ENCODE measurements around the gene ADORA2A. TPM values are rescaled to one million over a fixed set of nuclear protein-coding genes. Genes with fewer than 3 reads are reported as not detected.

ADORA2A gene
- total RNA-seq, 2 experiments from 2014 or later: 19.7 to 19.8 TPM

GRCh38 chr22:24414984-24415945, 12.1 kb upstream of the ADORA2A start:
- POLR2A ChIA-PET: interaction anchor here (1.3 kb wide), 1 partner anchor 12 kb away, joined by 4 read pairs; the partner anchor contains the start of gene ADORA2A
- CTCF ChIA-PET: no interaction called here
- no peak for DNase-seq

GRCh38 chr22:24416095-24416494, 11.3 kb upstream of the ADORA2A start:
- Mint-ChIP-seq H3K9me3 (no peaks in the 10 kb centered on the region), H3K27me3 (no peaks in the 10 kb centered on the region), H3K27ac (no peak overlapping the region), H3K4me3 (no peak overlapping the region), H3K4me1 (no peaks in the 10 kb centered on the region), H3K36me3 (ENCODE audit: low read depth) (peaks cover 7% of the 10 kb centered on the region)
- DNase-seq: no peak
- CTCF ChIA-PET: interaction anchor here (2.8 kb wide), 1 partner anchor 106 kb away, joined by 7 read pairs; no protein-coding TSS in a partner anchor
- POLR2A ChIA-PET: interaction anchor here (1.3 kb wide), 1 partner anchor 12 kb away, joined by 4 read pairs; the partner anchor contains the start of gene ADORA2A

More at GRCh38 chr22:24414984-24415945, 12.1 kb upstream of the ADORA2A start:
- H3K27me3 Mint-ChIP-seq: no peaks in the 10 kb centered on the region
- H3K36me3 Mint-ChIP-seq (ENCODE audit: low read depth): peaks cover 10% of the 10 kb centered on the region
- H3K27ac Mint-ChIP-seq: no peak overlapping the region
- H3K9me3 Mint-ChIP-seq: no peaks in the 10 kb centered on the region
- H3K4me3 Mint-ChIP-seq: no peak overlapping the region
- peaks cover 4% of the 10 kb centered on the region for H3K4me1 Mint-ChIP-seq

- H3K36me3 Mint-ChIP-seq (ENCODE audit: low read depth): peaks cover 7% of the 10 kb centered on the region
- H3K9me3 Mint-ChIP-seq: no peaks in the 10 kb centered on the region
- DNase-seq: no peak
- H3K27me3 Mint-ChIP-seq: no peaks in the 10 kb centered on the region
- H3K4me3 Mint-ChIP-seq: no peak overlapping the region
- ChIA-PET POLR2A (no interaction called here), CTCF (interaction anchor here (2.8 kb wide), 1 partner anchor 105 kb away, joined by 7 read pairs; no protein-coding TSS in a partner anchor)
- H3K4me1 Mint-ChIP-seq: no peaks in the 10 kb centered on the region
- H3K27ac Mint-ChIP-seq: no peak overlapping the region
Observed at GRCh38 chr22:24416611-24417010, 10.8 kb upstream of the ADORA2A start.

DNA sequence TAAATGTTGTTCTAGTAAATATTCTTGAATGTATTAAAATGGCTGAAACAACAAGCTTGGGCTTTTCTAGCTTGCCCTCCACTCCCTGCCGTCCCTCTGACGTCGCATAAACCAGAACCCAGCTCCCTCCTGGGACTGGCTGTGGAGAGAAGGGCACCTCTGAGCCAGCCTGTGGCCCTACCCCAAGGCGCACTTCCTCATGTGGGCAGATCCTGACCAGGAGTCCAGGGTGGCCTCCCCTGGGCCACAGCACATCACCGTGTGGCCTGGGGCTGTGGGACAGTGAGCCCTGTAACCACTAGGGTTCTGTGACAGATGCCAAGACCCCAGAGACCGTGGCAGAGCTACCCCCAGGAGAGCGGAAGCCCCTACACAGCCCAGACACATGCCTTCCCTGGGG, 10.2 kb upstream of the ADORA2A start:
- CTCF ChIA-PET: interaction anchor here (0.6 to 2.8 kb wide), 3 partner anchors 18 to 105 kb away, joined by 3 to 7 read pairs (median 3); no protein-coding TSS in a partner anchor

DNA sequence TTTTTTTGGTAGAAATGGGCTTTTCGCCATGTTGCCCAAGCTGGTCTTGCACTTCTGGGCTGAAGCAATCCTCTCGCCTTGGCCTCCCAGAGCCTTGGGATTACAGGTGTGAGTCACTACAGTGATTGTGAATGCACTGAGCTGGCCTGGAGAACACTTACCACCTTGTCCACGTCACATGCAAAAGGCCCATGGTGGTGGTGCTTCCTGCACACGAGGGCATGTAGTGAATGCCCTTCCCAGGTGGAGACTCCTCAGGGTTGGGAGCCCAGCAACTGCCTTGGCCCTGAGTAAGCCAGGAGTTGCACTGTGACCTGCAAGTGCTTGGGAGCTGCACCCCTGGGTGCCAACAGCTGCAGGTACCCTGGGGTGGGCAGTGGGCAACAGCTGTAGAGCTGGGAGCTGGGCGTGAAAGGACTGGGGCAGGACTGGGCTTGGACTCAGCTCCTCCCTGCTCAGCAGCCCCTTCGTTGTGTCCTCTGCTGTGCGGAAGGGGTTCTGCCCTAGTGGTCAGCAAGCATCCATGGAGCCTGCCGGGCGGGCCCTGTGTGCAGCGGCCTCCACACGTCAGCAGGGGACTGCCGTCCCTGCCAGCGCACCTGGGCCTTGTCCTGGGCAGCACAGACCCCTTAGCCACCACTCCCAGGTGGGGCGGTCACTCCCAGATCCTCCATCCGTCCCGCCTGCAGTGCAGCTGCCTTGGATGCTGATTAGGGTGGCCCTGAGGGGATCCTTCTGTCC, 9.3 kb upstream of the ADORA2A start:
- POLR2A ChIA-PET: interaction anchor here (1.3 kb wide), 1 partner anchor 10 kb away, joined by 4 read pairs; no protein-coding TSS in a partner anchor
- DNase-seq: no peak
- Mint-ChIP-seq H3K27me3 (peaks cover 5% of the 10 kb centered on the region), H3K4me1 (peaks cover 4% of the 10 kb centered on the region), H3K27ac (no peak overlapping the region), H3K4me3 (no peak overlapping the region), H3K36me3 (ENCODE audit: low read depth) (peaks cover 7% of the 10 kb centered on the region), H3K9me3 (no peaks in the 10 kb centered on the region)
- CTCF ChIA-PET: interaction anchor here (1.5 to 2.8 kb wide), 2 partner anchors 17 to 104 kb away, joined by 3 to 7 read pairs; no protein-coding TSS in a partner anchor

More for the DNA sequence above, 10.2 kb upstream of the ADORA2A start:
- Mint-ChIP-seq H3K4me1 (no peaks in the 10 kb centered on the region), H3K27ac (no peak overlapping the region), H3K36me3 (ENCODE audit: low read depth) (peaks cover 7% of the 10 kb centered on the region), H3K9me3 (no peaks in the 10 kb centered on the region), H3K4me3 (no peak overlapping the region), H3K27me3 (no peaks in the 10 kb centered on the region)
- POLR2A ChIA-PET: no interaction called here
- no peak for DNase-seq

DNA sequence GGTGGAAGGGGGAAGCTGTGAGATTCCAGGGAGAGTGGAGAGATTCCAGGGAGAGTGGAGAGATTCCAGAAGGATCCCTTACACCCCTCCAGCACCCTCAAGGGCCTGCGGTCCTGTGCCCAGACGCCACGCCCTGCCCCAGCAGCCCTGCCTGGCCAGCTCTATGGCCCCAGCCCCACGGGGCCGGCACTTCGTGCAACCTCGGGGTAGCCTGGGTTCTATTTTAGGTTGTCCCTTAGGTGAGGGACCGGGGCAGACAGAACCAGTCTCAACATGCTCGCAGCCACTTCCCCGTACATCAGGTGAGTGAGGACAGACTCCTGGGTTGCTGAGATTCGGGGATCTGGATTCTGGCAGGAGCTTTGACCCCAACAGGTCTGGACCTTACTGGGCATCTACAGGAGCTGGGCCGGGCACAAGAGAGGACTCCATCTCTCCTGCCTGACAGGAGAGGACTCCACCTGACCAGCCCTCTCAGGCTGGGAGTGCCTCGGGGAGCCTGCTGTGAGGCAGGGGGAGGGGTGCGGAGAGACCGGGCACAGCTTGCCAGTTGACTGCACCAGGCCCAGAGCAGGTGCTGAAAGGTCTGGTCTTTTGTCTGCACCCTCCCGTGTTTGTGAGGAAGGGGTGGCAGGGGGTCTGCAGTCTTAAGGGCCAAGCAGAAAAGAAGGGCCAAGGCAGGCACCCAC, 8.5 kb upstream of the ADORA2A start:
- Mint-ChIP-seq H3K27me3 (peaks cover 5% of the 10 kb centered on the region), H3K4me3 (no peak overlapping the region), H3K27ac (no peak overlapping the region), H3K9me3 (no peaks in the 10 kb centered on the region), H3K36me3 (ENCODE audit: low read depth) (peaks cover 7% of the 10 kb centered on the region), H3K4me1 (peaks cover 4% of the 10 kb centered on the region)
- CTCF ChIA-PET: interaction anchor here (2.8 kb wide), 1 partner anchor 103 kb away, joined by 7 read pairs; no protein-coding TSS in a partner anchor
- POLR2A ChIA-PET: interaction anchor here (1.3 kb wide), 1 partner anchor 11 kb away, joined by 4 read pairs; no protein-coding TSS in a partner anchor
- no peak for DNase-seq

DNA sequence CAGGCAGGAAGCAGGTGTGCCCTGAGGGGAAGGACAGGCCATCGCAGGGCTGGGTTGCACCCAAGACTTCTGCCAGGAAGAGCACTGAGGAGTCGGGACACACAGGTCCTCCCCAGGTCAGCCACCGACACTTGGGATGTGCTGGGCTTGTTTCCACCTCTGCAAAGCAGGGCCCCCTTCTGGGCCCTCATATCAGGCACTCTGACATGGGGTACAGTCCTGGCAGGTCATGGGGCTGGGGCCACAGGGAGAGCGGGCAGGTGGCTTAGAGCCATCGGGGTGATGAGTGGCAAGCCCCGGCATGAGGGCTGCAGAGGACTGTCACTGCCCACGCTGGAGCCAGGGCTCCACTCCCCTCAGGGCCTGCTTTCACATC, 7.9 kb upstream of the ADORA2A start:
- no peak overlapping the region for H3K27ac Mint-ChIP-seq
- no peak for DNase-seq
- peaks cover 4% of the 10 kb centered on the region for H3K4me1 Mint-ChIP-seq
- ChIA-PET CTCF (no interaction called here), POLR2A (no interaction called here)
- H3K36me3 Mint-ChIP-seq (ENCODE audit: low read depth): peaks cover 6% of the 10 kb centered on the region
- H3K27me3 Mint-ChIP-seq: peaks cover 5% of the 10 kb centered on the region
- no peak overlapping the region for H3K4me3 Mint-ChIP-seq
- H3K9me3 Mint-ChIP-seq: no peaks in the 10 kb centered on the region

GRCh38 chr22:24420072-24420976, 7.1 kb upstream of the ADORA2A start:
- Mint-ChIP-seq H3K4me1 (peaks cover 8% of the 10 kb centered on the region), H3K36me3 (ENCODE audit: low read depth) (no peaks in the 10 kb centered on the region), H3K27ac (no peak overlapping the region), H3K27me3 (peaks cover 5% of the 10 kb centered on the region), H3K9me3 (no peaks in the 10 kb centered on the region), H3K4me3 (no peak overlapping the region)
- DNase-seq: no peak
- ChIA-PET CTCF (no interaction called here), POLR2A (interaction anchor here (1.2 kb wide), 1 partner anchor 14 kb away, joined by 3 read pairs; no protein-coding TSS in a partner anchor)

- Mint-ChIP-seq H3K9me3 (no peaks in the 10 kb centered on the region), H3K27ac (no peak overlapping the region), H3K4me1 (peaks cover 14% of the 10 kb centered on the region), H3K27me3 (peaks cover 11% of the 10 kb centered on the region), H3K36me3 (ENCODE audit: low read depth) (no peaks in the 10 kb centered on the region), H3K4me3 (no peak overlapping the region)
- POLR2A ChIA-PET: interaction anchor here (1.2 kb wide), 1 partner anchor 14 kb away, joined by 3 read pairs; no protein-coding TSS in a partner anchor
- CTCF ChIA-PET: interaction anchor here (3.9 to 4.5 kb wide), 2 partner anchors 82 to 102 kb away, joined by 30 to 36 read pairs; no protein-coding TSS in a partner anchor
- DNase-seq: no peak
Observed at GRCh38 chr22:24420977-24421343, 6.4 kb upstream of the ADORA2A start.

GRCh38 chr22:24421428-24421931, 5.9 kb upstream of the ADORA2A start:
- Mint-ChIP-seq H3K27me3 (peaks cover 13% of the 10 kb centered on the region), H3K36me3 (ENCODE audit: low read depth) (no peaks in the 10 kb centered on the region), H3K9me3 (no peaks in the 10 kb centered on the region), H3K27ac (peak overlapping the region; percentile 40), H3K4me3 (no peak overlapping the region), H3K4me1 (peaks cover 20% of the 10 kb centered on the region)
- ChIA-PET CTCF (interaction anchor here (1.6 to 4.5 kb wide), 3 partner anchors 13 to 102 kb away, joined by 4 to 36 read pairs (median 30); no protein-coding TSS in a partner anchor), POLR2A (interaction anchor here (1.6 kb wide), 1 partner anchor 102 kb away, joined by 5 read pairs; no protein-coding TSS in a partner anchor)
- DNase-seq: no peak

- Mint-ChIP-seq H3K4me1 (peaks cover 27% of the 10 kb centered on the region), H3K27ac (no peak overlapping the region), H3K4me3 (peak overlapping the region; percentile 68), H3K27me3 (peaks cover 16% of the 10 kb centered on the region), H3K9me3 (no peaks in the 10 kb centered on the region), H3K36me3 (ENCODE audit: low read depth) (no peaks in the 10 kb centered on the region)
- POLR2A ChIA-PET: interaction anchor here (1.6 kb wide), 1 partner anchor 101 kb away, joined by 5 read pairs; no protein-coding TSS in a partner anchor
- no peak for DNase-seq
- CTCF ChIA-PET: interaction anchor here (0.8 to 4.5 kb wide), 9 partner anchors 12 to 104 kb away, joined by 3 to 36 read pairs (median 5); no protein-coding TSS in a partner anchor
Observed at GRCh38 chr22:24422102-24422665, 5.2 kb upstream of the ADORA2A start.

Data from activated CD4-positive, alpha-beta memory T cell treated with anti-CD3 and anti-CD28 coated beads, Interleukin-2, amount 10 ng/mL, durations not matched to agents 7 days and 5 days (primary cell).